H1 (cell line): ENCODE measurements around the gene CTSS. TPM values are rescaled to one million over a fixed set of nuclear protein-coding genes. Genes with fewer than 3 reads are reported as not detected.

Source experiments
- CTCF ChIA-PET: fragments of 300-600 bp; sonication (Branson Sonifier 250); formaldehyde crosslinking; loops from one replicate; lab custom pipeline; 2021; ENCODE audit not compliant: partially characterized antibody; lab: Charles Lee
- POLR2A ChIA-PET: fragments of 300-600 bp; sonication (Branson Sonifier 250); formaldehyde crosslinking; loops from one replicate; lab custom pipeline; 2021; ENCODE audit warnings: inconsistent platforms; ENCODE audit not compliant: partially characterized antibody; lab: Charles Lee
- DNase-seq, 2 experiments: peaks; one replicate each; pipeline versions ENCODE4 v3.0.0 to v3.0.0-alpha.2; 2010 to 2022; ENCODE audit warnings: low spot score in 2 of 2, low read depth in 1 of 2, mixed read lengths in 1 of 2
- FAIRE-seq: peaks from 2 replicates; lab custom pipeline; 2011; peaks lifted over from hg19 to GRCh38; lab: Jason Lieb, UNC
- H2AFZ ChIP-seq: 2 replicates; pipeline ENCODE4 v1.8.1; 2012; ENCODE audit warnings: low read length, inconsistent platforms
- H2AK5ac ChIP-seq: 2 replicates; pipeline ENCODE4 v1.6.1; 2013; ENCODE audit warnings: low read depth, low read length
- H2BK120ac ChIP-seq: replicated peaks from 2 replicates; pipeline ENCODE3; 2013; ENCODE audit warnings: low read depth, low read length, inconsistent platforms
- H2BK12ac ChIP-seq: 2 replicates; pipeline ENCODE4 v1.6.1; 2013; ENCODE audit warnings: low read depth, low read length
- H2BK15ac ChIP-seq: 2 replicates; pipeline ENCODE4 v1.6.1; 2013; ENCODE audit warnings: low read length
- H2BK20ac ChIP-seq: 2 replicates; pipeline ENCODE4 v1.6.1; 2013; ENCODE audit warnings: low read length
- H2BK5ac ChIP-seq: 2 replicates; pipeline ENCODE4 v1.6.1; 2013; ENCODE audit warnings: low read depth, low read length
- H3K14ac ChIP-seq: 2 replicates; pipeline ENCODE4 v1.6.1; 2013; ENCODE audit warnings: inconsistent platforms; ENCODE audit not compliant: insufficient read length
- H3K18ac ChIP-seq: 2 replicates; pipeline ENCODE4 v1.6.1; 2013; ENCODE audit warnings: low read length; ENCODE audit errors: extremely low read depth
- H3K23ac ChIP-seq: 2 replicates; pipeline ENCODE4 v1.6.1; 2013; ENCODE audit warnings: inconsistent platforms; ENCODE audit not compliant: insufficient read length
- H3K23me2 ChIP-seq: 2 replicates; pipeline ENCODE4 v1.6.1; 2013; ENCODE audit warnings: low read depth, low read length
- H3K27ac ChIP-seq: 2 replicates; pipeline ENCODE4 v1.6.1; 2011; ENCODE audit warnings: low read depth, low read length, inconsistent platforms
- H3K27me3 ChIP-seq, 4 experiments: replicated peaks in 1 of 4; 1 replicate in 1 of 4; 2 replicates in 3 of 4; pipeline versions ENCODE4 v1.6.1 to v1.8.1; 2011 to 2013; ENCODE audit warnings: low read length in 3 of 4, mild to moderate bottlenecking in 3 of 4, inconsistent platforms in 2 of 4, mixed read lengths in 2 of 4, moderate library complexity in 1 of 4; ENCODE audit not compliant: control insufficient read depth in 3 of 4, insufficient read depth in 3 of 4; ENCODE audit errors: extremely low read depth in 1 of 4
- H3K36me3 ChIP-seq, 4 experiments: 2 replicates each; pipeline versions ENCODE4 v1.6.1 to v1.8.1; 2011 to 2013; ENCODE audit warnings: mild to moderate bottlenecking in 4 of 4, low read length in 3 of 4, moderate library complexity in 2 of 4, control low read depth in 1 of 4, inconsistent platforms in 1 of 4; ENCODE audit not compliant: insufficient read depth in 4 of 4, control insufficient read depth in 2 of 4
- H3K4ac ChIP-seq: replicated peaks from 2 replicates; pipeline ENCODE3; 2013; ENCODE audit warnings: low read length, low read depth, mixed read lengths, inconsistent platforms; ENCODE audit not compliant: insufficient read length
- H3K4me1 ChIP-seq, 4 experiments: replicated peaks in 1 of 4; 1 replicate in 1 of 4; 2 replicates in 3 of 4; pipeline versions ENCODE4 v1.6.1 to v1.8.1; 2011 to 2013; ENCODE audit warnings: low read length in 3 of 4, inconsistent platforms in 2 of 4, mixed read lengths in 1 of 4; ENCODE audit not compliant: insufficient read depth in 4 of 4, control insufficient read depth in 3 of 4
- H3K4me2 ChIP-seq, 2 experiments: 2 replicates each; pipeline versions ENCODE4 v1.6.1 to v1.8.1; 2011 to 2013; ENCODE audit warnings: low read depth in 2 of 2, low read length in 2 of 2, control low read depth in 1 of 2, inconsistent platforms in 1 of 2, mild to moderate bottlenecking in 1 of 2; ENCODE audit not compliant: insufficient read depth in 1 of 2
- H3K4me3 ChIP-seq, 4 experiments: fragments of 200-600, 300-600 bp in 1 of 4; sonication (generic), shearing (Covaris generic), sonication (Bioruptor Twin) in 1 of 4; 2 replicates each; pipeline versions ENCODE4 v1.5.1 to v1.8.1; 2011 to 2016; ENCODE audit warnings: low read length in 4 of 4, low read depth in 3 of 4, control low read depth in 2 of 4, inconsistent platforms in 2 of 4, mild to moderate bottlenecking in 2 of 4, mixed read lengths in 1 of 4, moderate library complexity in 1 of 4; ENCODE audit not compliant: insufficient read depth in 2 of 4; ENCODE audit errors: extremely low read depth in 1 of 4
- H3K56ac ChIP-seq: replicated peaks from 2 replicates; pipeline ENCODE3; 2013; ENCODE audit warnings: low read depth, mild to moderate bottlenecking, mixed read lengths, low read length, inconsistent platforms; ENCODE audit not compliant: insufficient read length
- H3K79me1 ChIP-seq: 2 replicates; pipeline ENCODE4 v1.6.1; 2013; ENCODE audit warnings: low read depth, low read length, control low read depth
- H3K79me2 ChIP-seq, 2 experiments: 2 replicates each; pipeline versions ENCODE4 v1.6.1 to v1.8.1; 2012 to 2013; ENCODE audit warnings: low read length in 2 of 2, mild to moderate bottlenecking in 2 of 2, inconsistent platforms in 1 of 2; ENCODE audit not compliant: insufficient read depth in 2 of 2, control insufficient read depth in 1 of 2
- H3K9ac ChIP-seq, 4 experiments: replicated peaks in 1 of 4; 1 replicate in 1 of 4; 2 replicates in 3 of 4; pipeline versions ENCODE4 v1.6.1 to v1.8.1; 2011 to 2013; ENCODE audit warnings: low read depth in 3 of 4, low read length in 3 of 4, control low read depth in 2 of 4, mild to moderate bottlenecking in 2 of 4, moderate library complexity in 2 of 4, inconsistent platforms in 1 of 4; ENCODE audit errors: extremely low read depth in 1 of 4
- H3K9me3 ChIP-seq, 2 experiments: 2 replicates each; pipeline versions ENCODE4 v1.6.1 to v1.8.1; 2012 to 2013; ENCODE audit warnings: mild to moderate bottlenecking in 2 of 2, moderate library complexity in 2 of 2, control low read depth in 1 of 2, inconsistent platforms in 1 of 2, low read depth in 1 of 2, low read length in 1 of 2, mixed read lengths in 1 of 2; ENCODE audit not compliant: insufficient read depth in 2 of 2
- H4K20me1 ChIP-seq, 2 experiments: replicated peaks in 1 of 2; 2 replicates each; pipeline versions ENCODE3 to v1.8.1; 2011 to 2013; ENCODE audit warnings: inconsistent platforms in 2 of 2, low read length in 2 of 2, mild to moderate bottlenecking in 1 of 2; ENCODE audit not compliant: insufficient read depth in 2 of 2, control insufficient read depth in 1 of 2
- H4K5ac ChIP-seq: 2 replicates; pipeline ENCODE4 v1.6.1; 2013; ENCODE audit warnings: low read length, low read depth, mixed read lengths, inconsistent platforms; ENCODE audit not compliant: insufficient read length
- H4K8ac ChIP-seq: 2 replicates; pipeline ENCODE4 v1.8.0; 2013; ENCODE audit warnings: mild to moderate bottlenecking, moderate library complexity, low read length, inconsistent platforms; ENCODE audit not compliant: insufficient read depth; ENCODE audit errors: extremely low read depth
- H4K91ac ChIP-seq: replicated peaks from 2 replicates; pipeline ENCODE3; 2013; ENCODE audit warnings: low read length, mixed read lengths, inconsistent platforms; ENCODE audit not compliant: insufficient read length
- ATF2 ChIP-seq: IDR thresholded peaks from 2 replicates; pipeline ENCODE4 v1.6.1; 2012; ENCODE audit warnings: low read length, inconsistent platforms
- ATF3 ChIP-seq: IDR thresholded peaks from 2 replicates; pipeline ENCODE4 v1.6.1; 2011; ENCODE audit warnings: low read depth, mild to moderate bottlenecking, low read length; ENCODE audit not compliant: insufficient read depth
- BACH1 ChIP-seq: IDR thresholded peaks from 2 replicates; pipeline ENCODE4 v1.6.1; 2012; ENCODE audit warnings: low read length, improper control_type of control experiment
- JUND ChIP-seq: IDR thresholded peaks from 2 replicates; pipeline ENCODE4 v1.6.1; 2011; ENCODE audit warnings: mild to moderate bottlenecking, improper control_type of control experiment, low read length
- KDM1A ChIP-seq: fragments of 200-600, 300-600 bp; sonication (generic); IDR thresholded peaks from 2 replicates; pipeline ENCODE4 v1.7.1; 2016; ENCODE audit warnings: mild to moderate bottlenecking, low read length, borderline replicate concordance
- NANOG ChIP-seq: IDR thresholded peaks from 2 replicates; pipeline ENCODE4 v1.6.1; 2011; ENCODE audit warnings: low read length, low read depth, mild to moderate bottlenecking, inconsistent platforms; ENCODE audit not compliant: insufficient read depth, poor library complexity, severe bottlenecking
- NRF1 ChIP-seq: IDR thresholded peaks from 2 replicates; pipeline ENCODE4 v1.6.1; 2011; ENCODE audit warnings: mild to moderate bottlenecking, low read depth, low read length, improper control_type of control experiment
- TAF7 ChIP-seq: optimal IDR thresholded peaks from 2 replicates; pipeline ENCODE3; 2011; ENCODE audit warnings: low read depth, mild to moderate bottlenecking, inconsistent platforms, low read length, moderate library complexity, borderline replicate concordance
- TEAD4 ChIP-seq: IDR thresholded peaks from 2 replicates; pipeline ENCODE4 v1.6.1; 2012; ENCODE audit warnings: low read depth, low read length, inconsistent platforms, mixed read lengths
- USF2 ChIP-seq: IDR thresholded peaks from 2 replicates; pipeline ENCODE4 v1.6.1; 2011; ENCODE audit warnings: low read length, improper control_type of control experiment
- WGBS, 2 experiments: shearing (Covaris generic) in 1 of 2; methylation state at CpG; one replicate each; pipeline versions ENCODE4 v1.1.6 to v1.1.7; 2013 to 2015; ENCODE audit warnings: low lambda C conversion rate in 2 of 2, mixed read lengths in 2 of 2, inconsistent platforms in 1 of 2, low coverage in 1 of 2, missing lambda C conversion rate in 1 of 2; ENCODE audit not compliant: insufficient replicate concordance in 2 of 2, insufficient coverage in 1 of 2, insufficient read length in 1 of 2; ENCODE audit errors: extremely low coverage in 1 of 2, missing lambda C conversion rate in 1 of 2; 5-methylcytosine and 5-hydroxymethylcytosine counted together
- polyA plus RNA-seq, 7 experiments: library from polyadenylated mRNA; depleted of rRNA in 3 of 7; stranded (reverse) in 5 of 7; unstranded in 2 of 7; fragments of >200 nt in 5 of 7; fragments of 200-250 nt in 2 of 7; gene quantifications; 1 replicate in 5 of 7; 2 replicates in 1 of 7; 4 replicates in 1 of 7; pipeline versions ENCODE4 v1.2.1 to v1.2.3, GENCODE V29; 2011 to 2013; ENCODE audit warnings: missing spikeins in 2 of 7, mixed read lengths in 2 of 7
- total RNA-seq: library from RNA; stranded (reverse); fragmentation: NEBNext Ultra II Directional; extraction: Animal tissue kit (Norgen Biotek cat#: 25700); gene quantifications from 2 replicates; pipeline ENCODE4 v1.2.1, GENCODE V29; 2021

Gene CTSS
- total and polyA plus RNA-seq, 2 of the 8 experiments (the other 6 are each of a cell fraction or from before 2014, with no cell fraction given): not detected

- 94% methylated on average over 5 of the region's 5 CpGs; no CpG with 5 or more reads in 1 of the 2 experiments for WGBS, 2 experiments
- ChIA-PET POLR2A (interaction anchor here (2.2 kb wide), 2 partner anchors 9 to 180 kb away, joined by 7 to 8 read pairs; partner anchors contain the start of gene CTSK), CTCF (interaction anchor here (0.7 to 1.9 kb wide), 5 partner anchors 8 to 207 kb away, joined by 3 to 6 read pairs (median 3); partner anchors contain the start of gene CTSK)
- Histone ChIP-seq H2AFZ (no peak overlapping the region), H3K9me3 (no peaks in the 10 kb centered on the region), H4K8ac (no peak overlapping the region), H3K4me2 (no peak overlapping the region), H3K4me3 (no peak overlapping the region), H2BK15ac (no peak overlapping the region), H4K5ac (no peak overlapping the region), H3K23ac (no peak overlapping the region), H2BK5ac (no peak overlapping the region), H3K79me2 (no peaks in the 10 kb centered on the region), H2BK120ac (no peak overlapping the region), H3K27ac (no peak overlapping the region), H3K23me2 (no peaks in the 10 kb centered on the region), H2BK12ac (no peak overlapping the region), H3K27me3 (no peaks in the 10 kb centered on the region), H3K56ac (no peak overlapping the region), H3K18ac (no peak overlapping the region), H4K20me1 (no peaks in the 10 kb centered on the region), H3K4ac (no peak overlapping the region), H4K91ac (no peak overlapping the region), H3K9ac (no peak overlapping the region), H3K36me3 (no peaks in the 10 kb centered on the region; a peak in 1 of 8 replicates), H2BK20ac (no peak overlapping the region), H2AK5ac (no peak overlapping the region), H3K4me1 (peaks cover 3 to 15% (median 4%) of the 10 kb centered on the region in 4 experiments; a peak in 4 of 7 replicates), H3K14ac (no peak overlapping the region), H3K79me1 (no peaks in the 10 kb centered on the region)
- FAIRE-seq: no peak
- DNase-seq: no peak
- TF ChIP-seq TEAD4 (no peak), USF2 (no peak), JUND (no peak), BACH1 (no peak), NANOG (no peak), KDM1A (no peak), TAF7 (no peak), ATF2 (no peak), NRF1 (no peak), ATF3 (no peak)
These were observed 33.5 kb upstream of the CTSS start for GRCh38 chr1:150799089-150799488.
